GM18520 (cell line): Measurements from ENCODE around the gene TRMT61A.
"Not testable (repeated sequence)": the region's sequence is repeated elsewhere in the genome, so short reads cannot be mapped to it uniquely, and the experiment has no call there.

Experiments
- ATAC-seq: cut with Tn5 transposase; IDR thresholded peaks from one replicate; pipeline ENCODE4 v1.9.1; 2021; ENCODE audit not compliant: unreplicated experiment

TRMT61A gene

GRCh38 chr14:103508521-103509329 lies 20.3 kb upstream of the TRMT61A start:
- ATAC-seq = no peak

DNA sequence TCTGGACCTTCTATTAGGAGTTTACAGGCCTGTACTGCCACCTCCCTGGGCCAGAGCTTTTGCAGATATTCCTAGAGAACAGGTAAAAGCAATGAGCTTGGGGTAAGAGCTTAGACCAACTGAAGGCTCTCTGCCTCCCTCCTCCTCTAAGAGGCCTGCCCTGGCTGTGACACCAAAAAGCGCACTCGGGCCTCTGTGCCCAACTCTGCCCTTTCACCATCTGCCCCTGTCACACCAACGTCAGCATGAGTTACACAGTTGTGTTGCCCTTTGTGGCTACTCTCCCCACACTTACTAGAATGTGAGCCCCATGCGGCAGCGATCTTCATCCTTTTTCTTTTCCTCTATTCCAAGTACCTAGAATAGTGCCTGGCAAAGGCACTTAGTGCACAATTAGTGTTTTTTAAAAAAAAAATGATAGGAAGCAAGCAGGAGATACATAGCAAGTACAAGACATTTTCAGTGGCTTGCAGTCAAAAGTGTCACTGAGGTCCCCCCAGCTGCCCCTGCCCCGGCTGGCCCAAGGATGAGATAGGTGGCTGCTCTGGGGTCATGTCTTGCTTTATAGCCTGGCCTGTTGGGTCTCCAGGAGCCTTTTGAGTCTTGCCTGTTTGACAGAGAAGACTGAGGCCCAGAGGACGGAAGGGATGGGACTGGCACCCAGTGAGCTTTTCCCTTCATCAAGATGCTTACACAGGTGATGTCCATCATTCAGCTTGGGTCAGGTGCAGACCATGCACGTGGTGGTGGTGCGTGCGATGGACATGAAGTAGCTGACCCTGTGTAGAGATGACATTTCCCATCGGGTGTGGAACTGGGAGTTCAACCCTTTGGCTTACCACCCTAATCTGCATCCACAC lies 18.9 kb upstream of the TRMT61A start:
- ATAC-seq = no peak

GRCh38 chr14:103510724-103511693 lies 18.0 kb upstream of the TRMT61A start:
- no peak for ATAC-seq

- not testable (repeated sequence) for ATAC-seq
Measured at GRCh38 chr14:103512180-103512579, 16.8 kb upstream of the TRMT61A start.

GRCh38 chr14:103512701-103513611 lies 16.0 kb upstream of the TRMT61A start:
- no peak for ATAC-seq

GRCh38 chr14:103514596-103515421 lies 14.2 kb upstream of the TRMT61A start:
- no peak for ATAC-seq

GRCh38 chr14:103516426-103517173 lies 12.4 kb upstream of the TRMT61A start:
- ATAC-seq = no peak

DNA sequence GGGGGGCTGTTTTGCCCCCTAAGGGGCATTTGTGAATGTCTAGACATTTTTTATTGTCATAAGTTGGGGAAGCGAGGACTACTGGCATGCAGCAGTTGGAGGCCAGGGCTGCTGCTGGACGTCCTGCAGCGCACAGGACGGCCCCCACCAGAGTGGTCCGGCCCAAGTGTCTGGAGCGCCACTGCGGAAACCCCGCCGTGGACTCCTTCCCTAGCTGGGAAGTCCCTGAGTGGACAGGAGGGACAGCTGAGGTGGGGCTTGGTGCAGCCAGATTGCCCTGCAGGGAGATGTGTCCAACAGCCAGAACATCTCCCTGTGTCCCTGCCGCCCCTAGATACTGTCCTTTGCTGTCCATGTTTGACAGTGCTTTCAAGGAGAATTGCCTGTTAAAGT lies 11.8 kb upstream of the TRMT61A start:
- no peak for ATAC-seq

DNA sequence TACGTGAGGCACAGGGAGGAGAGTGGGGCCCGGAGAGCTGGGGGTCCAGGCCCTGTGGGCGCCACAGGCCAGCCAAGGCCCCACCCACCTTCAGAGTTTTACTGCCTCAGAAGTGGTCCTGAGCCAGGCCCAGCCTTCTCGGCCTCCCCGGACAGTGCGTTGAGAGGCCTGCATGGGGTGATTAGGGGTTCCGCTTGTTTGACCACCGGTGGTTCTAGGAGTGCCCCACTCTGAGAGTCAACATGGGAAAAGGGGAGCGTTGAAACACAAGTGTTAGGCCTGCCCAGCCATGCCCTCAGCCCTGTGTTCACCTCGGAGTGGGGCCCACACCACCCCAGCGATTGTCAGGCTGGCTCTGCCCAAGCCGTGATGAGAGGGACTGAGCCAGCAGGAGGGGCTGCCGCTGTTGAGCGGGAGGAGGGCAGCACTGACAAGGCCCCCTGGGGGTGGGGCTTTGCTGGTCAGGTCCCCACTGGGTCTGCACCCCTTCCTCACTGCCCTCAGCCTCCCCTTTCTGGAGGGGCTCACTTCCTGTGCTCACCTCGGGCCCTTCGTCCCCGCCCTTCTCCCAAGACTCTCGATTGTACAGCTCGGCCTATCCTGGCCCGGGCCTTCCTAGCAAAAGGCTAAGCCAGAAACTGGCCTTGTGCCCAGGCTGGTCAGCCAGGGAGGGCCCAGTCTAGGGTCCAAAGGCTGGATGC lies 11.1 kb upstream of the TRMT61A start:
- no peak for ATAC-seq

GRCh38 chr14:103518422-103519042 lies 10.5 kb upstream of the TRMT61A start:
- no peak for ATAC-seq

DNA sequence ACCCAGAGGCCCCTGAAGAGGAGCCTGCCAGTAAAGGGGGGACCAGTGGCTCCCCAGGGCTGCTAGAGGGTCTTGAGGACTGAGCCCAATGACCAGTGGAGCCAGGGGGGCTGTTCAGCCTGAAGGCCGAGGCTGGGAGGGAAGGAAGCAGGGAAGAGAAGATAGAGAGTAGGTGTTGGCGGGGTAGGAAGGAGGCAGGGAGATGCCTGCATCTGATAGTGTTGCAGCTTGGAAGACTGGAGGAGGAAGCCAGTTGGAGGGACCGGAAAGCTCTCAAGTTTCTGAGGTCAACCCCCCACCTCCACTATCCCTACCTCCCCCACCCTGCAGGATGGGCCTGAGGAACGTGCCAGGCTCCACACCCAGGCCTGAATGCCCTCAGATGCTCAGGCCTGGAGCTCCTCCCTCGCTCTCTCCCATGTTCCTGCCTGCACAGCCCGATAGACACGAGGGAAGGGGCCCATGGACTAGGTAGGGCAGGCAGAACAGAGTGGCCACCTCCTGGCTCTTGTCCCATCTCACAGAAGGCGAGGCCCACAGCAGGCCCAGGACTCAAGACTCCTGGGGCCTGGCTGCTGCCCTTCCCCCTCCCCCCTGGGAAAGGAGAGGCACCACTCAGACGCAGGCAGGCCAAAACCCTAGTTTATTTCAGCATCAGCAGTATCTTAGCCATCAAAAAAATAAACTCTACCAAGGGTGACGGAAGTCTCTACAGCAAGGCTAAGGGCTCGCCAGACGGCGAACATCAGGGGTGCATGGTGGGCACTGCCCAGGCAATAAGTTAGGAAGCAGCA lies 9.8 kb upstream of the TRMT61A start:
- no peak for ATAC-seq

DNA sequence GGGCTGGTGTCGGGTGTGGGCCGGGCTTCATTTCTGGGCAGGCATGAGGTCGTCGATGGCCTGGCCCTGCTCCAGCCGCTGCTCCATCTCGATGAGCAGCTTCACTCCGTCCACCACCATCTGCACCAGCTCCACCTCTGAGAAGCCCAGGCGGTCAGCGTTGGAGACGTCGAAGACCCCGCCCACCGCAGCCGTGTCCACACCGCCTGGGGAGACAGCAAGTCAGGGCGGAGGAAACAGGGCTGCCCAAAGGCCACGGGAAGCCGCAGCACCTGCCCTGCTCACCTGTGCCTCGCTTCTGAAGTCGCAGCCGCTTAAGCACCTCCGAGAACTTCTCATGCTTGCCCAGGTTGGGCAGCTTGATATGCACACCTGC lies 9.2 kb upstream of the TRMT61A start:
- ATAC-seq = no peak

DNA sequence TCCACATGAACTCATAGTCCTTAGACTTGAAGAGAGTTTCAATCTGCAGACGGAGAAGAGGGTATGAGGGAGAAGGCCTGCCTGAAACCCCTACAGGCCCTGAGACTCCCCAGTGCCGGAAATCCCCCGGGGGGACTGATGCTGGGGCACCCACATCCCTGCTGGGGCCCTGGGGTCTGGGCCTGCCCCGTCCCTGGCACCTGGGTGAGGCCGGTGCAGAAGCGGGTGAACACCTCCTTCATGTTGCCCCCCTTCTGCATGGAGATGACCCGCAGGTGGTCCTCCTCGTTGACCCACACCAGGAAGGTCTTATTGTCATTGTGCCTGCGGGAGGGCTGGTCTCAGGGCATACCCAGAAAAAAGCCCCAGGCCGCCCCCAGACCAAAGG lies 8.7 kb upstream of the TRMT61A start:
- no peak for ATAC-seq

- no peak for ATAC-seq
Measured at GRCh38 chr14:103520657-103521437, 8.1 kb upstream of the TRMT61A start.

DNA sequence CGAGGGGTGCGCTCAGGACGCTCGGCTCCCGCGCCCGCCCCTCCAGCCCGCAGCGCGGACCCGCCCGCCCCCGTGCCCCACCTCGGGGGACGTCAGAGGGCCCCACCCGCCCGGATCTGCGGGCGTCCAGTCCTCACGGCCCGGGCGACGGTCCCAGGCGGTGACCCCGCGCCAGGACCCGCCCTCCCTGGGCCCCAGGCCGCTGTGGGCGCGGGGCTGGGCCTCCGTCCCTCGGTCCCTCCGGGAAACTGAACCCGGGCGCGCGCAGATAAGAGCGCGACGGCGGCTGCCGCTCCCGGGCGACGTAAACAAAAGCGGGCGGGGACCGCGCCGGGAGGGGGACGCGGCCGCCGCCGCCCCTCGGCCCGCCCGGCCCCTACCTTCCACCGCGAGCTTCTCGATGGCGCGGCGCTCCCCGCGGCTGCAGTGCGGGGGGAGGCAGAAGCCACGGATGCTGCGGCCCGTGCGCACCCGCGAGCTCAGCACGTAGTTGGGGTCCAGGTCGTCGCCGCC lies 7.5 kb upstream of the TRMT61A start:
- no peak for ATAC-seq
